Skeletal muscle tissue (tissue), 4 donors: Measurements from ENCODE around the gene OR5B21. TPM values are rescaled to one million over a fixed set of nuclear protein-coding genes. Genes with fewer than 3 reads are reported as not detected.

Experiments
- H3K27ac ChIP-seq: one replicate; pipeline ENCODE4 v1.7.0; 2013; ENCODE audit warnings: mild to moderate bottlenecking, low read depth, low read length, inconsistent platforms
- H3K27me3 ChIP-seq, 3 donors: one replicate each; pipeline ENCODE4 v1.7.0; 2013; ENCODE audit warnings: low read length in 3 of 3; ENCODE audit not compliant: control insufficient read depth in 3 of 3, insufficient read depth in 3 of 3
- H3K36me3 ChIP-seq, 3 donors: one replicate each; pipeline ENCODE4 v1.7.0; 2013; ENCODE audit warnings: low read length in 3 of 3; ENCODE audit not compliant: control insufficient read depth in 3 of 3, insufficient read depth in 3 of 3
- H3K4me1 ChIP-seq, 3 donors: one replicate each; pipeline ENCODE4 v1.7.0; 2013; ENCODE audit warnings: low read length in 3 of 3, mild to moderate bottlenecking in 3 of 3; ENCODE audit not compliant: control insufficient read depth in 3 of 3, insufficient read depth in 3 of 3
- H3K4me3 ChIP-seq, 3 donors: one replicate each; pipeline ENCODE4 v1.7.0; 2013; ENCODE audit warnings: low read length in 3 of 3
- H3K9ac ChIP-seq, 3 donors: one replicate each; pipeline ENCODE4 v1.7.0; 2013; ENCODE audit warnings: low read length in 3 of 3, mild to moderate bottlenecking in 3 of 3, moderate library complexity in 2 of 3, low read depth in 1 of 3
- H3K9me3 ChIP-seq, 3 donors: one replicate each; pipeline ENCODE4 v1.7.0; 2013; ENCODE audit warnings: low read length in 3 of 3; ENCODE audit not compliant: control insufficient read depth in 3 of 3
- total RNA-seq: library from RNA; depleted of rRNA; stranded (reverse); fragments of >200 nt; gene quantifications from one replicate; pipeline ENCODE4 v1.2.3, GENCODE V29; 2014
- donor health status: Osteomylitis.

OR5B21 gene
- total RNA-seq, 1 donor from 2014 or later, result not detected

GRCh38 chr11:58498464-58498863 is 9.4 kb downstream of the OR5B21 start:
- Histone ChIP-seq H3K4me1 (peaks cover 8 to 22% (median 9%) of the 10 kb centered on the region in 3 donors), H3K27ac (no peak overlapping the region), H3K36me3 (no peaks in the 10 kb centered on the region), H3K27me3 (no peaks in the 10 kb centered on the region), H3K4me3 (no peak overlapping the region), H3K9me3 (no peaks in the 10 kb centered on the region), H3K9ac (no peak overlapping the region)

GRCh38 chr11:58497951-58498350 is 10.0 kb downstream of the OR5B21 start:
- Histone ChIP-seq H3K4me1 (peaks cover 8 to 22% (median 9%) of the 10 kb centered on the region in 3 donors), H3K27ac (no peak overlapping the region), H3K9me3 (no peaks in the 10 kb centered on the region), H3K4me3 (no peak overlapping the region), H3K9ac (no peak overlapping the region), H3K36me3 (no peaks in the 10 kb centered on the region), H3K27me3 (no peaks in the 10 kb centered on the region)

- no peaks in the 10 kb centered on the region for H3K9me3 ChIP-seq
- H3K9ac ChIP-seq, result no peak overlapping the region
- H3K36me3 ChIP-seq, result no peaks in the 10 kb centered on the region
- H3K27me3 ChIP-seq, result no peaks in the 10 kb centered on the region
- peak overlapping the region; percentile 45 for H3K27ac ChIP-seq
- peaks cover 8 to 22% (median 9%) of the 10 kb centered on the region in 3 donors for H3K4me1 ChIP-seq
- H3K4me3 ChIP-seq, result no peak overlapping the region
These were observed 12.0 kb downstream of the OR5B21 start for GRCh38 chr11:58495906-58496305.

GRCh38 chr11:58494101-58494500 is 13.8 kb downstream of the OR5B21 start:
- Histone ChIP-seq H3K36me3 (no peaks in the 10 kb centered on the region), H3K9ac (no peak overlapping the region), H3K9me3 (no peaks in the 10 kb centered on the region), H3K27me3 (no peaks in the 10 kb centered on the region), H3K27ac (peak overlapping the region; percentile 45), H3K4me3 (no peak overlapping the region), H3K4me1 (peaks cover 8 to 22% (median 9%) of the 10 kb centered on the region in 3 donors)

- Histone ChIP-seq H3K9ac (no peak overlapping the region), H3K27me3 (no peaks in the 10 kb centered on the region), H3K4me3 (no peak overlapping the region), H3K27ac (peak overlapping the region; percentile 45), H3K36me3 (no peaks in the 10 kb centered on the region), H3K9me3 (no peaks in the 10 kb centered on the region), H3K4me1 (peaks cover 8 to 22% (median 9%) of the 10 kb centered on the region in 3 donors)
These were observed 14.2 kb downstream of the OR5B21 start for GRCh38 chr11:58493676-58494075.

- no peak overlapping the region for H3K27ac ChIP-seq
- H3K27me3 ChIP-seq, result no peaks in the 10 kb centered on the region
- H3K4me1 ChIP-seq, result peaks cover 5 to 9% (median 6%) of the 10 kb centered on the region in 3 donors
- H3K9me3 ChIP-seq, result no peaks in the 10 kb centered on the region
- H3K4me3 ChIP-seq, result no peak overlapping the region
- H3K36me3 ChIP-seq, result no peaks in the 10 kb centered on the region
- no peak overlapping the region for H3K9ac ChIP-seq
These were observed 17.1 kb downstream of the OR5B21 start for GRCh38 chr11:58490827-58491226.

- no peak overlapping the region for H3K4me3 ChIP-seq
- H3K4me1 ChIP-seq, result no peaks in the 10 kb centered on the region
- H3K36me3 ChIP-seq, result no peaks in the 10 kb centered on the region
- no peak overlapping the region for H3K9ac ChIP-seq
- H3K27ac ChIP-seq, result no peak overlapping the region
- no peaks in the 10 kb centered on the region for H3K9me3 ChIP-seq
- H3K27me3 ChIP-seq, result no peaks in the 10 kb centered on the region
These were observed 20.7 kb downstream of the OR5B21 start for GRCh38 chr11:58487170-58487569.

GRCh38 chr11:58485961-58486360 is 21.9 kb downstream of the OR5B21 start:
- Histone ChIP-seq H3K4me3 (no peak overlapping the region), H3K27me3 (no peaks in the 10 kb centered on the region), H3K9ac (no peak overlapping the region), H3K36me3 (no peaks in the 10 kb centered on the region), H3K4me1 (no peaks in the 10 kb centered on the region), H3K27ac (no peak overlapping the region), H3K9me3 (no peaks in the 10 kb centered on the region)

GRCh38 chr11:58471892-58472291 is 36.0 kb downstream of the OR5B21 start:
- no peaks in the 10 kb centered on the region for H3K4me1 ChIP-seq
- H3K36me3 ChIP-seq, result no peaks in the 10 kb centered on the region
- H3K27ac ChIP-seq, result no peak overlapping the region
- H3K9me3 ChIP-seq, result no peaks in the 10 kb centered on the region
- H3K4me3 ChIP-seq, result no peak overlapping the region
- H3K9ac ChIP-seq, result no peak overlapping the region
- H3K27me3 ChIP-seq, result no peaks in the 10 kb centered on the region

GRCh38 chr11:58466293-58466692 is 41.6 kb downstream of the OR5B21 start:
- H3K36me3 ChIP-seq, result no peaks in the 10 kb centered on the region
- H3K27ac ChIP-seq, result no peak overlapping the region
- H3K4me1 ChIP-seq, result no peaks in the 10 kb centered on the region
- no peak overlapping the region for H3K9ac ChIP-seq
- H3K4me3 ChIP-seq, result no peak overlapping the region
- H3K27me3 ChIP-seq, result no peaks in the 10 kb centered on the region
- H3K9me3 ChIP-seq, result no peaks in the 10 kb centered on the region

GRCh38 chr11:58465690-58466089 is 42.2 kb downstream of the OR5B21 start:
- Histone ChIP-seq H3K27ac (no peak overlapping the region), H3K9me3 (no peaks in the 10 kb centered on the region), H3K9ac (no peak overlapping the region), H3K36me3 (no peaks in the 10 kb centered on the region), H3K27me3 (no peaks in the 10 kb centered on the region), H3K4me3 (no peak overlapping the region), H3K4me1 (no peaks in the 10 kb centered on the region)
